ENCODE data around the gene CUEDC1. TPM values are rescaled to one million over a fixed set of nuclear protein-coding genes. Genes with fewer than 3 reads are reported as not detected.

Gene CUEDC1
- total and polyA plus RNA-seq, 9 donors, result 6.7 to 30.2 (median 21.5) TPM

- no peak for TF ChIP-seq EP300 (IDR thresholded peaks at IDR 0.05)
- no peak for TF ChIP-seq POLR2A (IDR thresholded peaks at IDR 0.05)
- no peak for TF ChIP-seq CTCF (IDR thresholded peaks at IDR 0.05)
- Histone ChIP-seq H3K27me3 (no peaks in the 10 kb centered on the region), H3K36me3 (no peaks in the 10 kb centered on the region), H3K4me1 (ENCODE audit: insufficient read depth) (peaks cover 11% of the 10 kb centered on the region), H3K9me3 (no peaks in the 10 kb centered on the region), H3K27ac (no peak overlapping the region), H3K4me3 (no peak overlapping the region)
- no peak for DNase-seq
- intact Hi-C loops (cut with DNase I), result no loop called here
- 85 to 96% (median 93%) methylated on average over 1 of the region's 1 CpG for WGBS, 3 donors
Observed at GRCh38 chr17:57983446-57983845, 28.2 kb upstream of the CUEDC1 start.

GRCh38 chr17:57982452-57983170, 27.4 kb upstream of the CUEDC1 start:
- Histone ChIP-seq H3K36me3 (no peaks in the 10 kb centered on the region), H3K27me3 (no peaks in the 10 kb centered on the region), H3K9me3 (no peaks in the 10 kb centered on the region), H3K27ac (no peak overlapping the region), H3K4me1 (ENCODE audit: insufficient read depth) (peaks cover 11% of the 10 kb centered on the region), H3K4me3 (no peak overlapping the region)
- TF ChIP-seq EP300 (IDR thresholded peaks at IDR 0.05), result no peak
- WGBS, 3 donors, result 77 to 82% (median 82%) methylated on average over 14 of the region's 14 CpGs
- intact Hi-C loops (cut with DNase I), result no loop called here
- DNase-seq, result no peak

GRCh38 chr17:57980522-57980921, 25.3 kb upstream of the CUEDC1 start:
- Histone ChIP-seq H3K4me3 (no peak overlapping the region), H3K27ac (no peak overlapping the region), H3K9me3 (no peaks in the 10 kb centered on the region), H3K27me3 (no peaks in the 10 kb centered on the region), H3K36me3 (no peaks in the 10 kb centered on the region), H3K4me1 (ENCODE audit: insufficient read depth) (peaks cover 13% of the 10 kb centered on the region)
- TF ChIP-seq POLR2A (IDR thresholded peaks at IDR 0.05), result no peak
- TF ChIP-seq EP300 (IDR thresholded peaks at IDR 0.05), result no peak
- 90 to 94% (median 91%) methylated on average over 4 of the region's 4 CpGs for WGBS, 3 donors
- intact Hi-C loops (cut with DNase I), result no loop called here
- DNase-seq, result no peak

- H3K4me1 ChIP-seq (ENCODE audit: insufficient read depth), result peaks cover 10% of the 10 kb centered on the region
- WGBS, 3 donors, result 53 to 85% (median 70%) methylated on average over 1 of the region's 1 CpG
- TF ChIP-seq POLR2A (IDR thresholded peaks at IDR 0.05) (no peak), CTCF (IDR thresholded peaks at IDR 0.05) (no peak), EP300 (IDR thresholded peaks at IDR 0.05) (no peak)
- no peaks in the 10 kb centered on the region for H3K9me3 ChIP-seq
- intact Hi-C loops (cut with DNase I), result no loop called here
- DNase-seq, result no peak
- H3K27me3 ChIP-seq, result no peaks in the 10 kb centered on the region
- H3K27ac ChIP-seq, result no peak overlapping the region
- no peak overlapping the region for H3K4me3 ChIP-seq
- no peaks in the 10 kb centered on the region for H3K36me3 ChIP-seq
Observed at GRCh38 chr17:57979076-57979475, 23.9 kb upstream of the CUEDC1 start.

- peaks cover 2% of the 10 kb centered on the region for H3K4me1 ChIP-seq (ENCODE audit: insufficient read depth)
- no peaks in the 10 kb centered on the region for H3K36me3 ChIP-seq
- TF ChIP-seq CTCF (IDR thresholded peaks at IDR 0.05) (no peak), POLR2A (IDR thresholded peaks at IDR 0.05) (no peak), EP300 (IDR thresholded peaks at IDR 0.05) (no peak)
Observed at GRCh38 chr17:57976594-57976993, 21.4 kb upstream of the CUEDC1 start.

More at GRCh38 chr17:57976594-57976993, 21.4 kb upstream of the CUEDC1 start:
- Histone ChIP-seq H3K27ac (no peak overlapping the region), H3K27me3 (no peaks in the 10 kb centered on the region), H3K9me3 (no peaks in the 10 kb centered on the region), H3K4me3 (no peak overlapping the region)
- intact Hi-C loops (cut with DNase I), result no loop called here
- DNase-seq, result no peak
- 60 to 65% (median 63%) methylated on average over 3 of the region's 3 CpGs for WGBS, 3 donors

Measured in ovary (tissue), 9 donors.